NCI-H1930 (cell line): ENCODE data around the gene ADCY7.

Experiments used
- DNase-seq, 2 experiments: peaks; one replicate each; lab custom pipeline; 2025; lab: John Stamatoyannopoulos, UW

The ADCY7 gene

GRCh38 chr16:50248845-50249244 lies 17.5 kb upstream of the ADCY7 start:
- DNase-seq, result no peak

GRCh38 chr16:50251375-50252081 lies 14.8 kb upstream of the ADCY7 start:
- no peak for DNase-seq

GRCh38 chr16:50252082-50252611 lies 14.2 kb upstream of the ADCY7 start:
- no peak for DNase-seq

- DNase-seq, result no peak
Observed at GRCh38 chr16:50252874-50253513, 13.4 kb upstream of the ADCY7 start.

GRCh38 chr16:50253514-50253910 lies 12.8 kb upstream of the ADCY7 start:
- DNase-seq, result no peak

- no peak for DNase-seq
Observed at GRCh38 chr16:50254072-50254471, 12.3 kb upstream of the ADCY7 start.

- DNase-seq, result no peak
Observed at GRCh38 chr16:50255538-50255937, 10.8 kb upstream of the ADCY7 start.

GRCh38 chr16:50256604-50257003 lies 9.7 kb upstream of the ADCY7 start:
- DNase-seq, result no peak

- DNase-seq, result no peak
Observed at GRCh38 chr16:50257876-50258275, 8.5 kb upstream of the ADCY7 start.

GRCh38 chr16:50259334-50260205 lies 6.8 kb upstream of the ADCY7 start:
- no peak for DNase-seq

GRCh38 chr16:50260206-50261159 lies 5.9 kb upstream of the ADCY7 start:
- DNase-seq, result no peak

- DNase-seq, result no peak
Observed at GRCh38 chr16:50261160-50261706, 5.1 kb upstream of the ADCY7 start.

GRCh38 chr16:50261707-50262235 lies 4.6 kb upstream of the ADCY7 start:
- DNase-seq, result no peak

- DNase-seq, result no peak
Observed at GRCh38 chr16:50263060-50263909, 3.1 kb upstream of the ADCY7 start.

- no peak for DNase-seq
Observed at GRCh38 chr16:50263940-50264929, 2.1 kb upstream of the ADCY7 start.

GRCh38 chr16:50265260-50265659 lies 1.1 kb upstream of the ADCY7 start:
- no peak for DNase-seq

- no peak for DNase-seq
Observed at GRCh38 chr16:50265716-50266336, 525 bp upstream of the ADCY7 start.

GRCh38 chr16:50267151-50267631 lies 840 bp downstream of the ADCY7 start:
- no peak for DNase-seq
